OCI-M1 (cell line): ENCODE data around the gene TNPO3.
"Not testable (repeated sequence)": the region's sequence is repeated elsewhere in the genome, so short reads cannot be mapped to it uniquely, and the experiment has no call there.

ENCODE experiments used
- DNase-seq: peaks from one replicate; lab custom pipeline; 2025; lab: John Stamatoyannopoulos, UW

TNPO3 gene

GRCh38 chr7:129069021-129069420 is 14.1 kb upstream of the TNPO3 start:
- DNase-seq = no peak

DNA sequence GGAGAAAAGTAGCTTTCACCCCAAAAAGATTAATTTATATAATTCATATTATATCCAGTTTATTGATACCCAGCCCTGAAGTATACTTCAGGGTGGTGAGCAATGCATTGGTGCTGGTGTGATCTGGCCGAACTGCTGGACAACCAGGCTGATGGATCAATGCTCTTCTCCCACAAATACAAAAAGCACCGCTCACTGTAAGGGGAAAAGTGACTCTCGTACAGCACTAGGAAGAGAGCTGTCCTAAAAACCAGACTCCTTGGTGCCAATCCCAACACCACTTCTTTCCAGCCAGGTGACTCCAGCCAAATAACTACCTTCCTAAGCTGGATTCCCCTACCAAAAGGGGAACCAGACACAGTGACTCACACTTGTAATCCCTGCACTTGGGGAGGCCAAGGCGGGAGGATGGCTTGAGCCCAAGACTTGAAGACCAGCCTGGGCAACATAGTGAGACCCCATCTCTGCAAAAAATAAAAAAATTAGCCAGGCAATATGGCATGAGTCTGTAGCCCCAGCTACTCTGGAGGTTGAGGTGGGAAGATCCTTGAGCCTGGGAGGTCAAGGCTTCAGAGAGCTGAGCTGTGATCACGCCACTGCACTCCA is 13.1 kb upstream of the TNPO3 start:
- DNase-seq = peak; percentile 39

DNA sequence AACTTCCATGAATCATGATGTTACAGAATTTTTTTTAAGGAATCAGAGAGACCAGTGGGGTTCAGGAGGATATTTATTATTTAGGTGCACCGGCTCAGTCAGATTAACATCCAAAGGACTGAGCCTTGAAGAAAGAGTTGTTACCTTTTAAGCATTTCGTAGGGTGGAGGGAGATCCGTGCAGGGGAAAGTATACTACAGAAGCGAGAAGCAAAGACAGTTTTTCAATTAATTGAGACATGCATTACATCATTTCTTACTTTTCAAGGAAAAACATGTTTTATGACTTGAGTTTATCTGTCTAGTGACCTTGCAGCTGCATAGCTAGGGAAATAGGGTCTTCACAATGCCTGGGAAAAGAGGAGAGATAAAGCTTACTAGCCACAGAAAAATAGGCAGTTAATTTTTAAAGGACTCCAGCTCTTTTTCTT is 12.2 kb upstream of the TNPO3 start:
- DNase-seq = peak; percentile 86

DNA sequence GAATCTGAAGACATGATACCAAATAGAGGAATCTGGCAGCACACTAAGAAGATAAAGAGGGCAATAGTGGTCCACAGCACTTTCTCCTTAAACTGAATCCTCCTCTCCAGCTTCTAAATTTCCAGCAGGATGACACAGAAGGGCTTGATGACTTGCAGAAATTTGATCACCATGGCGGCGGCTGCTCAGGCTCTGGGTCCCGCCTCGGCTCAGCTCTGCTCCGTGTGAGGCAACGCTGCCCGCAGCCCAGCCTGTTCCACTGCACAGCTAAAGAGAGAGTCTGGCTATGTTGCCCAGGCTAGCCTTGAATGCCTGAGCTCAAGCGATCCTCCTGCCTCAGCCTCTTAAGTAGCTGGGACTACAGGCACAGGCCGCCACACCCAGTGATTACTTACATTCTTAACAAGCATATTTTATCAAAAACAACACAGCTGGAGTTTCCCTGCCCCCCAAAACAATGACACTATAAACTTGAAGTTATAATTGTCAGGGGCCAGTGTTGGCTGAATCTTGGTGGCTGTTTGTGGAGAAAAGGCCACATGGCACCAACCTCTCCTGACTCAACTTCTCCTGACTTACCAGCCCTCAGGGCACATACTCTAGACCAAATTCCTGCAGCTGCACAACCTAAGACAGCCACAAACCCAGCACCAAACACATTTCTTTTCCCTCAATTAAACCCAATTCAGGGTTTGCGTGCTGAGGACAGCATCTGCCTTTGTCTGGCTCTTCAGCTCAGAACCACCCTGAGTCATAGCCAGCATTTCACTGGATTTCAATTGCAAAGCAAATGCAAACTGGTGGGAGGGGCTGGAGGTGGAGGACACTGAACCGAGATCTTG is 11.6 kb upstream of the TNPO3 start:
- DNase-seq = peak; percentile 86

- no peak for DNase-seq
These were observed 1.1 kb upstream of the TNPO3 start for GRCh38 chr7:129055861-129056464.

GRCh38 chr7:129055294-129055816 is 444 bp upstream of the TNPO3 start:
- no peak for DNase-seq

- DNase-seq = no peak
These were observed 923 bp downstream of the TNPO3 start for GRCh38 chr7:129053938-129054437.

- no peak for DNase-seq
These were observed 2.5 kb downstream of the TNPO3 start for GRCh38 chr7:129052441-129052840.

DNA sequence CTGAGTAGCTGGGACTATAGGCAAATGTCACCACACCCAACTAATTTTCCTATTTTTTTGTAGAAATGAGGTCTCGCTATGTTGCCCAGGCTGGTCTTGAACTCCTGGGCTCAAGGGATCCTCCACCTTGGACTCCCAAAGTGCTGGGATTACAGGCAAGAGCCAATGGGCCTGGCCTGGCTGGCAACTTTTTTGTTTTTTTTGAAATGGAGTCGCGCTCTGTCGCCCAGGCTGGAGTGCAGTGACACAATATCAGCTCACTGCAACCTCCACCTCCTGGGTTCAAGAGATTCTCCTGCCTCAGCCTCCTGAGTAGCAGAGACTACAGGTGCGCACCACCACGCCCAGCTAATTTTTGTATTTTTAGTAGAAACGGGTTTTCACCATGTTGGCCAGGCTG is 3.5 kb downstream of the TNPO3 start:
- DNase-seq = not testable (repeated sequence)

DNA sequence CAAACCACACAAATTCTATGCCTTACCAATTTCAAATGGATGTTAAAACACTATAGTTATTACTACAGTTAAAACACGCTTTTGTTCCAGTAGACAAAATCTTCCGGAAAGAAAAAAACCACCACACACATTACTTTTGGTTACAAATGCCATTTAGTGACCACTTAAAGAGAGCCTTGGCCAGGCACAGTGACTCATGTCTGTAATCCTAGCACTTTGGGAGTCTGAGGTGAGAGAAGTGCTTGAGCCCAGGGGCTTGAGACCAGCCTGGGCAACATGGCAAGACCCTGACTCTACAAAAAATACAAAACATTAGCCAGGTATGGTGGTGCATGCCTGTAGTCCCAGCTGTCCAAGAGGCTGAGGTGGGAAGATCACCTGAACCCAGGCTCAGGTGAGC is 7.2 kb downstream of the TNPO3 start:
- DNase-seq = no peak

- no peak for DNase-seq
These were observed 9.2 kb downstream of the TNPO3 start for GRCh38 chr7:129045682-129046081.

DNA sequence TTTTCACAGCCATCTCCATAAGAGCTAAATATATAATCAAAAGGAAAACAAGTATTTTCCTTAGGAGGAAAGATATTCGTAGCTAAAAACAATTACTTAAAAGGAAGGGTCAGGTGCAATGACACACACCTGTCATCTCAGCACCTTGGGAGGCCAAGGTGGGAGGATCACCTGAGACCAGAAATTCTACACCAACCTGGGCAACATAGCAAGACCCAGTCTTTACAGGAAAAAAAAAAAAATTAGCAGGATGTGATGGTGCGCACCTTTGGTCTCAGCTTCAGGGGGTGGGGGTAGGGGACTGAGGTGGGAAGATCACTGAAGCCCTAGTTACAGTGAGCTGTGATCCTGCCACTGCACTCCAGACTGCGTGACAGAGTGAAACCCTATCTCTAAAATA is 11.9 kb downstream of the TNPO3 start:
- no peak for DNase-seq

DNA sequence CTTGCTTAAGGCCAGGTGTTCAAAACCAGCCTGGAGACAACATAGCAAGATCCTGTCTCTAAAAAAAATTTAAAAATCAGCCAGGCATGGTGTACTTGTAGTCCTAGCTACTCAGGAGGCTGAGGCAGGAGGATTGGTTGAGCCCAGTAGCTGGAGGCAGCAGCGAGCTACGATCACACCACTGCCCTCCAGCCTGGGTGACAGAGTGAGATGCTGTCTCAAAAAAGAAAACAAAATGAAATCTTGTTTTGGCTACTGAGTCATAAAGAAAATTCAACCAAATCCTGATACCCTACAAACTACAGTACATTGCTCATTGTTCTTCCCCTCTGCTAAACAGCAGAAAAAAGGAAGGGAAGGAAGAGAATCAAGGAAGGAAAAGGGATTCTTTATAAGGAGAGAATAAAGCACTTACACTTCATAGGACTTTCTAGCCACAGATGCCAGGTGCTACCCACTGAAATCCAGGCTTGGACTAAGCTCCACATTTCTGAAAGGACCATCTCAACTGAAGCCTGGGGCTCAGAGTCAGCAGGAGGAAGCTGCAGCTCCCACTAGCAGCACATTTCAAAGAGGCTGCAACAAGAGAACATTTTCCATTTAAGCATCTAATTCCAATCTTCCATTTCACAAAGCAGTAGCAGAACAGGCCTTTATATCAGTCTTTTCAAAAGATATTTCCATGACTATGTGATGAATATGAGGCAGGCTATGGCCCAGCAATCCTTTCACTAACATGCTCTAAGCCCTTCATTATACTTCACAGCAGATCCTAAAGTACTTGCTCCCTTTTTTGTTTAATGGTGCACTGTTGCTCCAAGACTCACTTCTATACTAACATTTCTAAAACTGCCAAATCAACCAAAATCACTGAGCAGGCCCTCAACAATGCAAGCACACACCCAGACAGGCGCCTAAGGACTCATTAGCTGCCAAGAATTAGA is 13.5 kb downstream of the TNPO3 start:
- no peak for DNase-seq

GRCh38 chr7:129038468-129038867 is 16.4 kb downstream of the TNPO3 start:
- not testable (repeated sequence) for DNase-seq

DNA sequence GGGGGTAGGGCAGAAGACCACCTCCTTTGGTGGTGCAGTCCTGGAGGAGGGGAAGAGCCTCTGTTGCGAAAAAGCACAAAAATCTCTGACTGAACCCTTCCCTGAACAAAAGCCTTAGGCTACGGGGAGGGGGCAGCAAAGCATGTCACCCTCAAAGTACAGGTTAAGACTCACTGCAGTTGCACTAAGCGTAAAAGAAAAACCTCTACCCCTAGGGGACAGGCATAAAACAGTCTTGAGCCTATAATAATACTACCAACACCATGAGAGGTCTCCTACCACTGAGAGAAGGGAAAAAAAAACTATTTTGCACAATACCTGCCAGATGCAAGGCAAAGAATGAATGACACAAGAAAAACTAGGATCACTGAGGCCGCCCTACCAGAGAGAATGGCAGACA is 17.3 kb downstream of the TNPO3 start:
- DNase-seq = no peak

DNA sequence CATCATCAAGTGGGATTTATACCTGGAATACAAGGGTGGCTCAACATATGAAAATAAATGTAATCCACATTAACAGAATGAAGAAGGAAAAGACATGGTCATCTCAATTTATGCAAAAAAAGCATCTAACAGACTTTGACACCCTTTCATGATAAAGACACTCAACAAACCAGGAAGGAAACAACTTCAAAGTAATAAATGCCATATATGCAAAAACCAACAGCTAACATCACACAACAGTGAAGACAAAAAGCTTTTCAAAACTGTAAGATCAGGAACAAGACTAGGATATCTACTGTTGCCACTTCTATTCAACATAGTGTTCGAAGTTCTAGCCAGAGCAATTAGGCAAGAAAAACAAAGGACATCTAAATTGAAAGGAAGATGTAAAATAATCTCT is 22.9 kb downstream of the TNPO3 start:
- no peak for DNase-seq

GRCh38 chr7:129030440-129030839 is 24.5 kb downstream of the TNPO3 start:
- DNase-seq = no peak

DNA sequence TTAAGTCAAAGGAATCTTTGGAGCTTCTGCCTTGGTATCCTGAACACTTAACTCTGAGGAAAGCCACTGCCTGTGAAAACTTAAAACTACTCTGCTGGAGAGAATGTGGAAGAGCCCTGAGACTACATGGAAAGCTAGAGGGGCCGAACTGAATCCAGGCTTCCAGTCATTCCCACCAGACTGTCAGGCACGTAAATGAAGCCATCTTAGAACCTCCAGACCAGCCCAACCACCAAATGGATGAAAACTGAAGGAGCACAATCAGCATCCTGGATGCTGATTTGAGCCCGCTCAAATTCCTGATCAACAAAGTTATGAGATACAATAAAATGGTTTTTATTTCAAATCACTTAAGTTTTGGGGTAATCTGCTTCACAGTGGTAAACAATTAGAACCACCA is 30.8 kb downstream of the TNPO3 start:
- no peak for DNase-seq

- DNase-seq = no peak
These were observed 33.3 kb downstream of the TNPO3 start for GRCh38 chr7:129021656-129022055.

GRCh38 chr7:129017933-129018538 is 36.9 kb downstream of the TNPO3 start:
- DNase-seq = no peak

- no peak for DNase-seq
These were observed 37.6 kb downstream of the TNPO3 start for GRCh38 chr7:129017264-129017663.
